ENCODE results near the gene EFNB3. TPM values are rescaled to one million over a fixed set of nuclear protein-coding genes. Genes with fewer than 3 reads are reported as not detected.

Gene EFNB3
- total RNA-seq, 3 donors from 2014 or later: 0.31 to 1.3 (median 0.35) TPM

GRCh38 chr17:7732981-7733539 is 28.1 kb downstream of the EFNB3 start:
- Histone ChIP-seq H3K4me3 (no peak overlapping the region), H3K9me3 (no peaks in the 10 kb centered on the region), H3K4me1 (ENCODE audit: low read depth) (no peaks in the 10 kb centered on the region), H3K36me3 (ENCODE audit: low read depth) (no peaks in the 10 kb centered on the region)
- ATAC-seq (no peak), DNase-seq (no peak)
- TF ChIP-seq, protein P1, sequence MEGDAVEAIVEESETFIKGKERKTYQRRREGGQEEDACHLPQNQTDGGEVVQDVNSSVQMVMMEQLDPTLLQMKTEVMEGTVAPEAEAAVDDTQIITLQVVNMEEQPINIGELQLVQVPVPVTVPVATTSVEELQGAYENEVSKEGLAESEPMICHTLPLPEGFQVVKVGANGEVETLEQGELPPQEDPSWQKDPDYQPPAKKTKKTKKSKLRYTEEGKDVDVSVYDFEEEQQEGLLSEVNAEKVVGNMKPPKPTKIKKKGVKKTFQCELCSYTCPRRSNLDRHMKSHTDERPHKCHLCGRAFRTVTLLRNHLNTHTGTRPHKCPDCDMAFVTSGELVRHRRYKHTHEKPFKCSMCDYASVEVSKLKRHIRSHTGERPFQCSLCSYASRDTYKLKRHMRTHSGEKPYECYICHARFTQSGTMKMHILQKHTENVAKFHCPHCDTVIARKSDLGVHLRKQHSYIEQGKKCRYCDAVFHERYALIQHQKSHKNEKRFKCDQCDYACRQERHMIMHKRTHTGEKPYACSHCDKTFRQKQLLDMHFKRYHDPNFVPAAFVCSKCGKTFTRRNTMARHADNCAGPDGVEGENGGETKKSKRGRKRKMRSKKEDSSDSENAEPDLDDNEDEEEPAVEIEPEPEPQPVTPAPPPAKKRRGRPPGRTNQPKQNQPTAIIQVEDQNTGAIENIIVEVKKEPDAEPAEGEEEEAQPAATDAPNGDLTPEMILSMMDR (IDR thresholded peaks at IDR 0.05): no peak
- intact Hi-C loops (cut with DNase I, micrococcal nuclease): no loop called here

DNA sequence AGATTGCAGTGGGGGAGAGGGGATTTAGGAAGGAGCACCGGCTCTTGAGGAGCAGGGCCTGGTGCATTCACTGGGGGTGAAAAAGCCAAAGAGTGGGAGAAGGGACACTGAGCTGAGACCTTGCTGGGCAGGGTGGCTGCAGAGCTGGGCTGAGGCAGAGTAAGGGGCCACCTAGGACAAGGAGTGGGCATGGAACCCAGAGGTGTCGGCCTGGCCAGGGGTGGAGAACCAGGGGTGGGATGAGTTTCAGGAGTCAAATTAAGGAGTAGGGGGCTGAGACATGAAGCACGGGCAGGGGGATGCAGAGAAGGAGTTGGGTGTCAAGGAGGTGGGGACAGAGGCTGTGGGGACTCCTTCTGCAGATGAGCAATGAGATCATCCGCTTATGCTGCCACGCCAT is 32.6 kb downstream of the EFNB3 start:
- H3K4me3 ChIP-seq: no peak overlapping the region
- TF ChIP-seq, protein P1 (IDR thresholded peaks at IDR 0.05): no peak
- ATAC-seq (no peak), DNase-seq (no peak)
- H3K4me1 ChIP-seq (ENCODE audit: low read depth): no peaks in the 10 kb centered on the region
- no peaks in the 10 kb centered on the region for H3K36me3 ChIP-seq (ENCODE audit: low read depth)
- H3K9me3 ChIP-seq: no peaks in the 10 kb centered on the region
- intact Hi-C loops (cut with DNase I, micrococcal nuclease): no loop called here

DNA sequence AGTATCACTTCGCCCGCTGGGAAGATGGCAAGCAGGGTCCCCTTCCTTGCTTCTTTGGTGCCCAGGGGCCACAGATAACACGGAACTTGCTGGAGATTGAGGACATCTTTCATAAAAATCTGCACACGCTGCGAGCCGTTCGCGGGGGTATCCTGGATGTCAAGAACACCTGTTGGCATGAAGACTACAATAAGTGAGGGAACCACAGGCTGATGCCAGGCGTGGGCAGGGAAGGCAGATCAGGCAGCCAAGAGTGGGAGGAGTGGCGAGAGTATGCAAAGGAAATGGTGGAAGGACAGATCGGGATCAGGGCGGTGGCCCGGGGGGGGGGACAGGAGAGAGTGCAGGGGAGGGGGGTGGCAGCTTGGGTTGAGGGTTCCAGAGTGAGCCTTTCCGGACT is 34.7 kb downstream of the EFNB3 start:
- no peak overlapping the region for H3K4me3 ChIP-seq
- DNase-seq: no peak
- ATAC-seq: no peak
- intact Hi-C loops (cut with DNase I, micrococcal nuclease): loop anchor here in 1 of 2 donors (10.0 kb wide), 1 partner anchor 245 kb away; no protein-coding TSS in a partner anchor
- H3K4me1 ChIP-seq (ENCODE audit: low read depth): no peaks in the 10 kb centered on the region
- TF ChIP-seq, protein P1 (IDR thresholded peaks at IDR 0.05): no peak
- no peaks in the 10 kb centered on the region for H3K9me3 ChIP-seq
- no peaks in the 10 kb centered on the region for H3K36me3 ChIP-seq (ENCODE audit: low read depth)

- ATAC-seq (no peak), DNase-seq (no peak)
- TF ChIP-seq, protein P1 (IDR thresholded peaks at IDR 0.05): no peak
- Histone ChIP-seq H3K36me3 (ENCODE audit: low read depth) (no peaks in the 10 kb centered on the region), H3K9me3 (no peaks in the 10 kb centered on the region), H3K4me1 (ENCODE audit: low read depth) (no peaks in the 10 kb centered on the region), H3K4me3 (no peak overlapping the region)
- intact Hi-C loops (cut with DNase I, micrococcal nuclease): loop anchor here in 1 of 2 donors (10.0 kb wide), 1 partner anchor 244 kb away; no protein-coding TSS in a partner anchor
Observed at GRCh38 chr17:7740481-7741001, 35.5 kb downstream of the EFNB3 start.

DNA sequence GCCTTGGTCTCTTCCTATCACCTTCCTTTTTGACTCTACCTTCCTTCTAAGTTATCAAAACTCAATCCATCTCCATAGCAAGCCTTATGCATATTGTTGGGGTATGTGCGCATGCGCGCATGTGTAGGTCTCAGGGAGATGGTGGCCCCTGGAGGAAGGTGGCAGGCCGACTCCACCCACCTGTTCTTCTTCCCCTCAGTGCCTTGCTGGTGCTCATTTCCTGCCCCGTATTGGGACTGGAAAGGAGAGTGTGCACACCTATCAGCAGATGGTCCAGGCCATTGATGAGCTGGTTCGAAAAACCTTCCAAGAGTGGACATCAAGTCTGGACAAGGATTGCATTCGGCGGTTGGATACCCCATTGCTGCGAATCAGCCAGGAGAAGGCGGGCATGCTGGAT is 37.7 kb downstream of the EFNB3 start:
- no peak overlapping the region for H3K4me3 ChIP-seq
- H3K4me1 ChIP-seq (ENCODE audit: low read depth): no peaks in the 10 kb centered on the region
- no peaks in the 10 kb centered on the region for H3K36me3 ChIP-seq (ENCODE audit: low read depth)
- ATAC-seq: no peak
- intact Hi-C loops (cut with DNase I, micrococcal nuclease): loop anchor here in 1 of 2 donors (10.0 kb wide), 1 partner anchor 242 kb away; no protein-coding TSS in a partner anchor
- no peak for DNase-seq
- TF ChIP-seq, protein P1 (IDR thresholded peaks at IDR 0.05): no peak
- no peaks in the 10 kb centered on the region for H3K9me3 ChIP-seq

All from mucosa of descending colon (tissue), 3 donors.